Loucy (cell line): ENCODE measurements around the gene GORASP2.

Experiments
- H2AFZ ChIP-seq: fragments of 200-600 bp; sonication (generic); 2 replicates; pipeline ENCODE4 v1.6.0; 2016; ENCODE audit warnings: antibody characterized with exemption, mild to moderate bottlenecking, low read length, moderate library complexity
- H3F3A ChIP-seq: fragments of 200-600 bp; 2 replicates; pipeline ENCODE4 v1.6.0; 2016; ENCODE audit warnings: antibody characterized with exemption, low read depth, mild to moderate bottlenecking
- H3K27me3 ChIP-seq: fragments of 200-600 bp; sonication (generic); 2 replicates; pipeline ENCODE4 v1.6.1; 2014; ENCODE audit warnings: low read length, mild to moderate bottlenecking; ENCODE audit not compliant: insufficient read depth, poor library complexity, severe bottlenecking
- H3K36me3 ChIP-seq: fragments of 200-600 bp; sonication (generic); 2 replicates; pipeline ENCODE4 v1.6.1; 2016; ENCODE audit warnings: low read length; ENCODE audit not compliant: insufficient read depth
- H3K4me1 ChIP-seq: fragments of 200-600 bp; sonication (generic); 2 replicates; pipeline ENCODE4 v1.5.1; 2014; ENCODE audit warnings: low read length, mild to moderate bottlenecking; ENCODE audit not compliant: insufficient read depth, poor library complexity, severe bottlenecking
- H3K4me2 ChIP-seq: fragments of 200-600 bp; sonication (generic); 2 replicates; pipeline ENCODE4 v1.6.0; 2014; ENCODE audit warnings: antibody characterized with exemption, low read length, low read depth, mild to moderate bottlenecking; ENCODE audit not compliant: poor library complexity, severe bottlenecking
- H3K4me3 ChIP-seq: fragments of 200-600 bp; sonication (generic); 2 replicates; pipeline ENCODE4 v1.5.1; 2014; ENCODE audit warnings: low read length, mild to moderate bottlenecking, mixed read lengths; ENCODE audit not compliant: poor library complexity, severe bottlenecking
- H3K79me2 ChIP-seq: fragments of 200-600 bp; sonication (generic); 2 replicates; pipeline ENCODE4 v1.6.1; 2014; ENCODE audit warnings: low read length; ENCODE audit not compliant: insufficient read depth
- H3K9ac ChIP-seq: fragments of 200-600 bp; sonication (generic); 2 replicates; pipeline ENCODE4 v1.6.0; 2014; ENCODE audit warnings: mild to moderate bottlenecking, low read depth, low read length, moderate library complexity; ENCODE audit not compliant: poor library complexity, severe bottlenecking
- H3K9me2 ChIP-seq: fragments of 200-600 bp; sonication (generic); replicated peaks from 2 replicates; pipeline ENCODE4 v1.6.1; 2016; ENCODE audit warnings: low read depth, low read length, mixed read lengths
- H3K9me3 ChIP-seq: fragments of 200-600 bp; sonication (generic); 2 replicates; pipeline ENCODE4 v1.6.1; 2014; ENCODE audit warnings: mild to moderate bottlenecking, antibody characterized with exemption, low read length, low read depth; ENCODE audit not compliant: insufficient read depth
- H4K20me1 ChIP-seq: fragments of 200-600 bp; sonication (generic); 2 replicates; pipeline ENCODE4 v1.6.0; 2014; ENCODE audit warnings: antibody characterized with exemption, low read length, mild to moderate bottlenecking; ENCODE audit not compliant: insufficient read depth, poor library complexity, severe bottlenecking
- EZH2phosphoT487 ChIP-seq: fragments of 200-600 bp; IDR thresholded peaks from 2 replicates; pipeline ENCODE4 v1.6.1; 2018; ENCODE audit warnings: antibody characterized with exemption, mild to moderate bottlenecking, moderate library complexity, borderline replicate concordance
- TF ChIP-seq, protein P1 (sequence below): fragments of 200-600 bp; sonication (generic); conservative IDR thresholded peaks from 2 replicates; pipeline ENCODE4 v1.5.1; 2014; ENCODE audit warnings: mild to moderate bottlenecking, antibody characterized with exemption, low read length

Gene GORASP2

GRCh38 chr2:170943596-170943995, 14.5 kb downstream of the GORASP2 start:
- H3K9me2 ChIP-seq: no peaks in the 10 kb centered on the region
- H3K4me3 ChIP-seq: no peak overlapping the region
- H3K27me3 ChIP-seq: no peaks in the 10 kb centered on the region
- H3K9me3 ChIP-seq: no peaks in the 10 kb centered on the region
- no peak overlapping the region for H2AFZ ChIP-seq
- no peak overlapping the region for H3K9ac ChIP-seq
- H4K20me1 ChIP-seq: peaks cover 91% of the 10 kb centered on the region
- peaks cover 93% of the 10 kb centered on the region for H3K79me2 ChIP-seq
- no peaks in the 10 kb centered on the region for H3K36me3 ChIP-seq
- TF ChIP-seq EZH2phosphoT487: no peak
- TF ChIP-seq, protein P1, sequence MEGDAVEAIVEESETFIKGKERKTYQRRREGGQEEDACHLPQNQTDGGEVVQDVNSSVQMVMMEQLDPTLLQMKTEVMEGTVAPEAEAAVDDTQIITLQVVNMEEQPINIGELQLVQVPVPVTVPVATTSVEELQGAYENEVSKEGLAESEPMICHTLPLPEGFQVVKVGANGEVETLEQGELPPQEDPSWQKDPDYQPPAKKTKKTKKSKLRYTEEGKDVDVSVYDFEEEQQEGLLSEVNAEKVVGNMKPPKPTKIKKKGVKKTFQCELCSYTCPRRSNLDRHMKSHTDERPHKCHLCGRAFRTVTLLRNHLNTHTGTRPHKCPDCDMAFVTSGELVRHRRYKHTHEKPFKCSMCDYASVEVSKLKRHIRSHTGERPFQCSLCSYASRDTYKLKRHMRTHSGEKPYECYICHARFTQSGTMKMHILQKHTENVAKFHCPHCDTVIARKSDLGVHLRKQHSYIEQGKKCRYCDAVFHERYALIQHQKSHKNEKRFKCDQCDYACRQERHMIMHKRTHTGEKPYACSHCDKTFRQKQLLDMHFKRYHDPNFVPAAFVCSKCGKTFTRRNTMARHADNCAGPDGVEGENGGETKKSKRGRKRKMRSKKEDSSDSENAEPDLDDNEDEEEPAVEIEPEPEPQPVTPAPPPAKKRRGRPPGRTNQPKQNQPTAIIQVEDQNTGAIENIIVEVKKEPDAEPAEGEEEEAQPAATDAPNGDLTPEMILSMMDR: no peak
- peaks cover 23% of the 10 kb centered on the region for H3K4me1 ChIP-seq
- H3K4me2 ChIP-seq: no peak overlapping the region
- no peaks in the 10 kb centered on the region for H3F3A ChIP-seq

DNA sequence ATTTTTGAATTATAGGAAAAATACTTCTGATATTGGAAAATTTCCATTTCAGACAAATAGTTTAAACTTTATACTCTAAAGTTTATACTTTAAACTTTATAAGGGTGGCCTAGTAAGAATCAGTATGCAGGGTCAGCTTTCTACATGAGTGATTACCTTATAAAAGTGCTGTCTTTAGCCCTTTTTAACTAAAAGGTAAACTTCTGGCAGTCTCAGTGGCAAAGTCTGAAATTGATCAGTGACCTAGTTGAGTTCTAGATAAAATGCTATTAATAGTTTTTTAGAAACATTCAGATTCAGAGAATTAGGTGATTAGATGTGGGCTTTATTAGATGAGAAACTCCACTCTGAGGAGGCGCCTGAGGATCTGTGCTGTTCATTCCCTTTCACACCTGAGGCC, 15.5 kb downstream of the GORASP2 start:
- Histone ChIP-seq H3K4me3 (no peak overlapping the region), H3K9ac (no peak overlapping the region), H3K79me2 (peaks cover 89% of the 10 kb centered on the region), H3F3A (no peaks in the 10 kb centered on the region), H3K9me2 (no peaks in the 10 kb centered on the region), H3K27me3 (no peaks in the 10 kb centered on the region), H3K9me3 (no peaks in the 10 kb centered on the region), H2AFZ (no peak overlapping the region), H4K20me1 (peaks cover 91% of the 10 kb centered on the region), H3K4me2 (no peak overlapping the region), H3K36me3 (peaks cover 7% of the 10 kb centered on the region), H3K4me1 (peaks cover 21% of the 10 kb centered on the region)
- no peak for TF ChIP-seq EZH2phosphoT487
- TF ChIP-seq, protein P1: no peak

DNA sequence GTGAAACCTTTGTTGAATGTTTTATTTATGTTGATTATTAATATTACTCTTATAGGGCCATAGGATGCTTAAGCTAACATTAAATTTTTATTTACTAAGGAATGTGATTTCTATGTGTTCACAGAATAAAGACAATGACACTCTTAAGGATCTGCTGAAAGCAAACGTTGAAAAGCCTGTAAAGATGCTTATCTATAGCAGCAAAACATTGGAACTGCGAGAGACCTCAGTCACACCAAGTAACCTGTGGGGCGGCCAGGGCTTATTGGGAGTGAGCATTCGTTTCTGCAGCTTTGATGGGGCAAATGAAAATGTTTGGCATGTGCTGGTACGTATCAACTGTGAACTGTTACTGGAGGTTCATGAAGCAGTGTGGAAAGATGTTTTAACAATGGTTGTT, 20.4 kb downstream of the GORASP2 start:
- TF ChIP-seq EZH2phosphoT487: no peak
- TF ChIP-seq, protein P1: no peak
- Histone ChIP-seq H3K4me1 (no peaks in the 10 kb centered on the region), H3K4me2 (no peak overlapping the region), H3K9me2 (no peaks in the 10 kb centered on the region), H4K20me1 (peaks cover 42% of the 10 kb centered on the region), H3K79me2 (peaks cover 41% of the 10 kb centered on the region), H3K9me3 (no peaks in the 10 kb centered on the region), H3K9ac (no peak overlapping the region), H3K4me3 (no peak overlapping the region), H3K27me3 (no peaks in the 10 kb centered on the region), H3K36me3 (peaks cover 54% of the 10 kb centered on the region), H3F3A (no peaks in the 10 kb centered on the region), H2AFZ (no peak overlapping the region)
